NCI-H748 (cell line): ENCODE measurements around the gene ANK2.

Experiments used
- DNase-seq: peaks from one replicate; lab custom pipeline; 2025; ENCODE audit not compliant: unreplicated experiment; lab: John Stamatoyannopoulos, UW

ANK2 gene

DNA sequence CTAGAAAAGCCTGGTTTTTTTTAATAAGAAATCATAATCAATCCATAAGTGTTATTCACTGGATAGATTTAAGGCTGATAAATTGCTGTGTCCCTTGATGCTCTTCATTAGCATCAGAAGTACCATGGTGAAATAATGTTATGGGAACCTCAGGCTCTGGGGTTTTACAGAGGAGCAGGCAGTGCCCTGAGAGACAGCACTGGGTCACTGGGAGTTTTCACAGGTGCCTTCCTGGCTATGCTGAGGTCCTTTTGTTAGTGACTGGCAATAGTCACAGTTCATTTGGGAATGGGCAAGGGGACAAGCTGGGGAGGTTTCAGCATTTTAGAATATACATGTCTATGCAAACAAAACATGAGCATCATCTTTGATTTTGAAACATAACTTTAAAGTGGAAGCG lies 38.6 kb downstream of the ANK2 start:
- DNase-seq, result peak; percentile 5

- DNase-seq, result no peak
Measured at GRCh38 chr4:113090954-113091353, 41.5 kb downstream of the ANK2 start.

GRCh38 chr4:113094331-113094730 lies 44.9 kb downstream of the ANK2 start:
- DNase-seq, result peak; percentile 30

GRCh38 chr4:113094802-113095201 lies 45.3 kb downstream of the ANK2 start:
- DNase-seq, result peak; percentile 46

- DNase-seq, result no peak
Measured at GRCh38 chr4:113101669-113102068, 52.2 kb downstream of the ANK2 start.

DNA sequence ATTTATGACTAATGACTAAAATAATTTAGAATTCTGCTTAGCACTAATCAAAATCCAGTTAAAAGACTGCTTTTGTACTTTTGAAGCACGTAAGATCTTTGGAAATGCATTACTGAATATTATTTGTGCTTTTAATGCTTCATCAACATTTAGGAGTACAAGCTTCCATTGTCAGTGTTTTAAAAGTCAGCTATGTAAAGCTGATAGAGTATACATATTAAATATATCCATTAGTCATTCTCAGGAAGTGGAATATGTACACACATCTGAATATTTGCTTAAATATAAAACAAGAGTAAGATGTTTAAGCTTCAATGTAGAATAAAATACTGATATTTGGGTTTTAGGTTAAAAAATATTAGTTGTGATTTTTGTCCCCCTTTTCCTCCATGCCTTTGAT lies 54.1 kb downstream of the ANK2 start:
- no peak for DNase-seq

- DNase-seq, result peak; percentile 26
Measured at GRCh38 chr4:113106108-113106507, 56.7 kb downstream of the ANK2 start.

DNA sequence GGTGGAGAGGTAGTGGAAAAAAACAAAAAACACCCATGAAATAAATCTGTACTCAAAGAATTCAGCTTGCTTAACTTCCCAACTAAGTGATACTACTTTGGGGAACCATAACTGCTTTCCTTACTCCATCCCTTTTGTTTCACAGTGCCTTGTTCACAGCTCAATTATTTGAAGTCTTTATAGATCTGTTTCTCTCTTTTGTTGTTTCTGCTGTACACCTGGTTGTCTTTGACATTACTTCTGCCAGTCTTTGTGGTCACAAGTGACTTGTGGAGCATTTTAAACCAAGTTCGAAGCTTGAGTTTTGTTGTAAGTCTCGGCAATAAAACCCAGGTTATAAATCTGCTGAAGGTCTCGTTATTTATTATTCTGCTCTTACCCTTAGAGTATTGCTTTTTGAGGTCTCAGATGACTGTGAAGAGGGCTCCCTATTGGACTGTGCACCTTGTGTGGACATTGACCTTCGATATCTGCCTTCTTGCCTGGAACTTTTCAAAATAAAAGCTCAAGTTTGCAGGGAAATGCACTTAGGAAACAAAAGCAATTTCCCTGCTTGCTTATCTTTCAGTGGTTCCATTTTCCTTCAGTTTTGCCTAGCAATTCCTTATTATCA lies 59.8 kb downstream of the ANK2 start:
- DNase-seq, result no peak

DNA sequence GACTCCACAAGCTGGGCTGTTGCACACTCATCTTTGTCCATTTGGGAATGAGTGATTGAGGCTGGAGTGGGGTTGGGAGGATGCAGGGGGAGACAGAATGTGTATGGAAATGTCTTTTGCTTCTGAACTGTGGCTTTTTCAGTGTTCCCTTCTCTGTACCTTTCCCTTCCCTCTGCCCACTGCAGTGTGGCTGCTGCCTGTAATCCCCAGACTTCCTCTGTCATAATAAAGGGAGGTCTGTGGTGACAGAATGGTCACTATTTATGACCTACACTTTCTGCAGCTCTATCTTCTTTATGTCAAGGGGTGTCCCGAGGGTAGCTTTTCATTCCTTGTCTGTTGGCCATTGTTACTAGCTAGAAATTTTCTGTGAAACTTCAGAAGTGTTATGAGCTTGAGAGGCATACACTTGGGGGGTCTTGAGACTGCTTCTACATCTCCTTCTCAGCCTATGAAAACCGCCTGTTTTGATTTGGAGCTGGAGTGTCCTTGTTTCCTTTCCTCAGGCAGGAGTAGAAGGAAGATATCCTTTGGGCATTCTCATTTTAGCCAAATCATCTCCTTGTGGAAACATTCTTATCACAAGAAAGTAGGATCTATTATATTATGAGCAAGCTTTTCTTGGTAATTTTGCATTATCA lies 63.0 kb downstream of the ANK2 start:
- no peak for DNase-seq

DNA sequence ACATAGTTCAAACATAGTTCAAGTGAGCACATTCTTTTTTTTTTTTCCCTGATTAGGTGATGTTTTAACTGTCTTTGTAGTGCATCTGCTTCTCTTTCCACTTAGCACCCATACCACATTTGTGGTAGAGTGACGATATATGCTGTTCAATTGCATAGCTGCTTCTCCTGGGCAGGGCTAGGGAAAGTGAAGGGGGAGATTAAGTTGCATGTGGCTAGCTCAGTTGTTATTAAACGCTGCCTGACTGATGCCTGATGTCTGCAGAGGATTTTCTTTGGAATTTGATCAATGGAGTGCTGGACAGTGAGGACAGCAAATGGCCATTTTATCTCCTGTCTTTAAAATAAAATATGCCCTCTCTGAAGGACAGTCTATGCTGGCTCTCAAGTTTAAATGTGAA lies 63.7 kb downstream of the ANK2 start:
- no peak for DNase-seq

GRCh38 chr4:113114884-113115283 lies 65.4 kb downstream of the ANK2 start:
- DNase-seq, result no peak

DNA sequence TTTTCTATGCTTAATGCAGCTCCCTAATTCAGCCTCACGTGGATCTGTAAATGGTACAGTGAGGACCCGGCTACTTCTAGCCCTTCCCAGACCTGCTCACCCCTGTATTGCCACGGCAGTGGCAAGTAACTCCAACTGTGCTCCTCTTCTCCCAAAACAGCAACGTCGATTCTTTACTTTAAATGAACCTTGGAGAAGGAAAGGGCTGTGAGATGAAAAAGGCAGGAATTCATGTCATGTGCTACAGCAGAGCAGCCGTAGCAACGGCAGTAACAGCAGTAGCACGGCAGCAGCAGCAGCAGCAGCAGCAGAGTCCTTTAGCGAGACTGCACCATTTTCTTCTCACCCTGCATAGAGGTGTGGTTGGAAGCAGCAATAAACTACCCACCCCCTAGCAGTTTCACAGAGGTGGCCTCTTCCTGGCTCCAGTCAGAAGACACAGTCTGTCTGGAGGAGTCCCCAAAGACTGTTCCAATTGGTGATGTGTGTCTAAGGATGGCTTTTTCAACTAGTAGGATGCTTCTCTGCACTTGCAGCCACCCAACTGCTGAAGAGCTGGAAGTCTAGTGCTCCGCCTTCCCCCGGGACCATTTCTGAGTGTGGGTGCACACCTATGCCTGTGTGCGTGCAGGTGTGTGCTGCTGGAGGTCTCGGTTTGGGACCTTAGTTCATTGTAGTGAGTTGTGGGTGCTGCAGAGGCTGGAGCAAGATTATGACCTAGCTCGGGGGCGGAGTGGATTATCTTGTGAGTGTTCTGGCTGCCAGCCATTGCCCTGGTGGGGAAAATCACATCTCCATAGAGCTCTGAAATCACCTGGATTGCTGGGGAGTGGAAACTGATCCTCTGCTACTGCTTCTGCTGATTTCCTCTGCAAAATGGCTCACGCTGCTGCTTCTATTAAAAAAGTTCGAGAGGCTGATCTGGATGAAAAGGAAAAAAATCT lies 67.2 kb downstream of the ANK2 start:
- DNase-seq, result no peak

- DNase-seq, result no peak
Measured at GRCh38 chr4:113117358-113117702, 67.9 kb downstream of the ANK2 start.

GRCh38 chr4:113122066-113122465 lies 72.6 kb downstream of the ANK2 start:
- no peak for DNase-seq

DNA sequence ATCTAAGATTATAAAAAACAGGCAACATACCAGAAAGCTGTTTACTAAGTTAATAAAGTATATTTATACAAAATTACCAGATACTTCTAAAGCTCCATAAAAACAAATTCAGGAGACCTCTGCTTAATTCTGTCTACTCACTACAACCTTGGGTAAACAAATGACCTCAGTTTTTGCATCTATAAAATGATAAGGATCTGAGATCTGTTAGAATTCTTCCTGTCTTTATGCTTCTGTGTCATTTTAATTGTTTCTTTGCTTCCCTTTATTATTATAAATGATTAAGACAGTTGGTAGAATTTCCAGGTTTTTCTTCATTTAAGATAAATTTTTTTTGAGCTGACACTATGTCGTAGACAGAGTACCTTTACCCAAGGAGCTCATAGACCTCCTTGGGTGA lies 76.0 kb downstream of the ANK2 start:
- DNase-seq, result no peak

DNA sequence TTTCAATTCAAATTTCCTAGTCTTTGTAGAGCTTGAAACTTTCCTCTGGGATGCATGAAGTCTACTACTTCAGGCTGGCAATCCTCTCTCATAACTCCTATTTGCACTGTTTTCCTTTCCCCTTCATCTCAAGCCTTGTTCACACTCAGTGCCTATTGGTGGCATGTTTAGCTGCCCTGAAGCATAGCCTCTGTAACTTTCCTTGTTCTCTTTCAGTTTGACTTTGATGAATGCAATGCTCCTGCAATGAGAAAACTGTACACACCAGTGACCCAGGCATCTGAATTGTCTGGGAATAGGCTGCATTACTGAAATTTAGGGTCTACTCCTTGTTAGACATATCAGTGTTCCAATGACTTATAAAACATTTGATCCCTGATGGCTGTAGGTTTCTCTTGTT lies 81.7 kb downstream of the ANK2 start:
- DNase-seq, result no peak

DNA sequence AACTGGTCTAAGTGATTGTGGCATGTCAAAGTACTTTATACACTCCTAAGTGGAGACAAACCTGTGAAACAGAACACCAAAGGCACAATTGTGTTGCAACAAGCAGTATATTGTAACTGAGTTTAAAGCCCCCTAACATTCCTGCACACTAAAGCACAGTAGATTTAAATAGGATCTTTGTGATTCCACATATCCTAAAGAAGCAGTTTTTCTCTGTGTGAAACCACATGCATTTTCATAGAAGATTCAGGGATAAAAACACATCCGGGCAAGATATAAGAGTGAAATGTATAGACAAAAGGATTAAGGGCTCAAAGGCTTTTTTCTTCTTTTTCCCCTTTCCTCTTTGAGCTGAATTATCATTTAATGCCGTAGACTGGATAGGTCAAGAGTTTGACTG lies 82.2 kb downstream of the ANK2 start:
- DNase-seq, result no peak

DNA sequence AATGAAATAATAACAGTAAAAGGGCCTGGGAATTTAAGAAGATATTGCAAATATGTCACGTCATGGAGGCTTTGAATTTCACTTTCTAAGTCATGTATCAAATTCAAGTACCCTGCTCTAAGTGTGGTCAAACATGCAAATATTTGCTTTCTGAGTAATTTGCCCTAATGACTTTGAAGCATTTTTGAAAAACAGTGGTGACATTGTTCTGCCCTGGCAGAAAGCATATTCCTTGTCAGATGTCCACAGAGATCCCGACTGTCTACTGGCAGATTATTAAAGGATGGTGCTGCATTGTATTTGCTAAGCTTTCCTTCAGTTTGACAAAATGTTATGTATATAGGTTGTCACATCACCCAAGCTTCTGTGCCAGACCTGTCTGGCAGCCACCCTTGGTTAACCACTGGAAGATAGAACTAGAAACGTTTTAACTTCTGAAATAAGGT lies 92.5 kb downstream of the ANK2 start:
- DNase-seq, result peak; percentile 95

DNA sequence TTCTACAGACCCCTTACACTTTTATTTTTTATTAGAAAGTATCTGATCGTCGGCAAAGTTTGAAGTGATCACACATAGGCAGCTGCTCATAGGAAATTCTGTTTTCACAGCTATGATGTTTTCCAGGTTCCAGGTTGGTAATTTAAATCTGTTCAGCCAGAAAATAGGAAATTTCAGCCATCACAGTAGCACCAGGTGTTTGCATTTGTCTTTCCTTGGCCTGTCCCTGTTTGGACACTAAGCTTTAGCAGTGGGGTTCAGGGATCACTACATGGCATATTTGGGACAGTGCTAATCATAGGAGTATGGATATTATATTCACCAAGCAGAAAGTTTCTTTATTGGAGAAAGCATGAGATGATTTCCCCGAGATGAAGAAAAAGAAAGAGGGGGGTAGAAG lies 92.9 kb downstream of the ANK2 start:
- no peak for DNase-seq

- no peak for DNase-seq
Measured at GRCh38 chr4:113144091-113144490, 94.6 kb downstream of the ANK2 start.

- no peak for DNase-seq
Measured at GRCh38 chr4:113145147-113145518, 95.7 kb downstream of the ANK2 start.
